SK-N-SH treated with all-trans-retinoic acid at 6 μM for 48 hours (cell line): ENCODE measurements around the gene RBM7.

Experiments used
- ATAC-seq: fragments of 200-7000 bp; cut with Tn5 transposase; 3 replicates; pipeline ENCODE4 v1.9.1; 2020; ENCODE audit warnings: mild to moderate bottlenecking, moderate library complexity
- ARNTL ChIP-seq: fragments of 450-650 bp; formaldehyde crosslinking; IDR thresholded peaks from 2 replicates; pipeline ENCODE4 v1.5.0; 2020; ENCODE audit warnings: low read depth, mild to moderate bottlenecking, moderate library complexity, borderline replicate concordance
- BACH2 ChIP-seq: fragments of 250-450 bp; sonication (Bioruptor Pico); IDR thresholded peaks from 2 replicates; pipeline ENCODE4 v1.9.0; 2021; ENCODE audit warnings: mild to moderate bottlenecking, borderline replicate concordance
- CSDC2 ChIP-seq: fragments of 250-450 bp; sonication (Bioruptor Pico); IDR thresholded peaks from 2 replicates; pipeline ENCODE4 v1.5.0; 2020; ENCODE audit warnings: mild to moderate bottlenecking, moderate library complexity
- ESRRG ChIP-seq: fragments of 250-450 bp; sonication (Bioruptor Pico); IDR thresholded peaks from 2 replicates; pipeline ENCODE4 v1.6.1; 2021; ENCODE audit warnings: mild to moderate bottlenecking
- GLIS3 ChIP-seq: fragments of 250-450 bp; sonication (Bioruptor Pico); IDR thresholded peaks from 2 replicates; pipeline ENCODE4 v1.5.0; 2020; ENCODE audit warnings: mild to moderate bottlenecking, moderate library complexity
- ISL1 ChIP-seq: fragments of 250-450 bp; sonication (Bioruptor Pico); IDR thresholded peaks from 2 replicates; pipeline ENCODE4 v2.1.2; 2022; ENCODE audit warnings: mild to moderate bottlenecking, moderate library complexity
- PPARA ChIP-seq: fragments of 250-450 bp; sonication (Bioruptor Pico); IDR thresholded peaks from 2 replicates; pipeline ENCODE4 v1.5.0; 2020; ENCODE audit warnings: mild to moderate bottlenecking, borderline replicate concordance
- RARB ChIP-seq: fragments of 250-450 bp; sonication (Bioruptor Pico); IDR thresholded peaks from 2 replicates; pipeline ENCODE4 v1.8.0; 2021; ENCODE audit warnings: mild to moderate bottlenecking, moderate library complexity
- TCF4 ChIP-seq: fragments of 250-450 bp; sonication (Bioruptor Pico); IDR thresholded peaks from 2 replicates; pipeline ENCODE4 v1.8.0; 2021; ENCODE audit warnings: mild to moderate bottlenecking, moderate library complexity, borderline replicate concordance
- TOX ChIP-seq: fragments of 250-450 bp; sonication (Bioruptor Pico); IDR thresholded peaks from 2 replicates; pipeline ENCODE4 v1.8.0; 2021; ENCODE audit warnings: mild to moderate bottlenecking, moderate library complexity, borderline replicate concordance
- ZC3H10 ChIP-seq: fragments of 250-450 bp; sonication (Bioruptor Pico); IDR thresholded peaks from 2 replicates; pipeline ENCODE4 v1.5.1; 2021; ENCODE audit warnings: mild to moderate bottlenecking, moderate library complexity
- ZFP3 ChIP-seq: fragments of 250-450 bp; sonication (Bioruptor Pico); IDR thresholded peaks from 2 replicates; pipeline ENCODE4 v1.5.0; 2020; ENCODE audit warnings: mild to moderate bottlenecking, moderate library complexity
- ZNF565 ChIP-seq: fragments of 450-650 bp; formaldehyde crosslinking; conservative IDR thresholded peaks from 2 replicates; pipeline ENCODE4 v1.5.0; 2020; ENCODE audit warnings: low read depth, mild to moderate bottlenecking, moderate library complexity
- ZNF8 ChIP-seq: fragments of 450-650 bp; formaldehyde crosslinking; IDR thresholded peaks from 2 replicates; pipeline ENCODE4 v1.5.0; 2020; ENCODE audit warnings: mild to moderate bottlenecking, moderate library complexity
- TF ChIP-seq, protein P1 (sequence below): fragments of 250-450 bp; sonication (Bioruptor Pico); IDR thresholded peaks from 2 replicates; pipeline ENCODE4 v1.5.1; 2021; ENCODE audit warnings: mild to moderate bottlenecking, moderate library complexity
- TF ChIP-seq, protein P2 (sequence below): fragments of 250-450 bp; sonication (Bioruptor Pico); IDR thresholded peaks from 2 replicates; pipeline ENCODE4 v1.5.0; 2020; ENCODE audit warnings: mild to moderate bottlenecking, moderate library complexity
- TF ChIP-seq, protein P3 (sequence below): fragments of 250-450 bp; sonication (Bioruptor Pico); IDR thresholded peaks from 2 replicates; pipeline ENCODE4 v1.8.0; 2021; ENCODE audit warnings: low read depth, mild to moderate bottlenecking, moderate library complexity, borderline replicate concordance
- TF ChIP-seq, protein P4 (sequence below): fragments of 250-450 bp; sonication (Bioruptor Pico); IDR thresholded peaks from 2 replicates; pipeline ENCODE4 v1.8.0; 2020; ENCODE audit warnings: mild to moderate bottlenecking, moderate library complexity, borderline replicate concordance
- TF ChIP-seq, protein P5 (sequence below): fragments of 250-450 bp; sonication (Bioruptor Pico); IDR thresholded peaks from 2 replicates; pipeline ENCODE4 v1.5.1; 2020; ENCODE audit warnings: low read depth, mild to moderate bottlenecking, moderate library complexity

Gene RBM7

DNA sequence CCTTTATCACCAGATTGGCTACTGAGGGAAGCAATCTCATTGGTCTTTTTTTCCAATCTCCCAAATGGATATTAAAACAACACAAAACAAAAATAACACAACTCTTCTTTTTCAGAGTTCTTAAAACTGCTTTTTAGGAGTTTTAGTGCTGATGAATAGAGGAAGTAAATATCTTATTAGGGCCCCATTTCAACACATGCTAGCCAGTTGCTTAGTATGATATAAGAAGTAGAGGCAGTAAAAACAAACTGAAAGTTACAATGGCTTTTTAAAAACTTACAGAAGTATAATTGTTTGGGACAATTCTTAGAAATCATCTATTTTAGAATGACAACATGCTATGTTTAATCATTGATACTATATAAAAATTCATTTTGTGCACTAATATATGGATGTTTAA lies 3.5 kb upstream of the RBM7 start:
- ATAC-seq = no peak
- TF ChIP-seq CSDC2 = no peak
- TF ChIP-seq RARB (CRISPR knock-in tag) = no peak
- TF ChIP-seq ZNF8 (CRISPR knock-in tag) = no peak
- TF ChIP-seq ZFP3 (CRISPR knock-in tag) = no peak
- no peak for TF ChIP-seq ARNTL (CRISPR knock-in tag)
- TF ChIP-seq, protein P1, sequence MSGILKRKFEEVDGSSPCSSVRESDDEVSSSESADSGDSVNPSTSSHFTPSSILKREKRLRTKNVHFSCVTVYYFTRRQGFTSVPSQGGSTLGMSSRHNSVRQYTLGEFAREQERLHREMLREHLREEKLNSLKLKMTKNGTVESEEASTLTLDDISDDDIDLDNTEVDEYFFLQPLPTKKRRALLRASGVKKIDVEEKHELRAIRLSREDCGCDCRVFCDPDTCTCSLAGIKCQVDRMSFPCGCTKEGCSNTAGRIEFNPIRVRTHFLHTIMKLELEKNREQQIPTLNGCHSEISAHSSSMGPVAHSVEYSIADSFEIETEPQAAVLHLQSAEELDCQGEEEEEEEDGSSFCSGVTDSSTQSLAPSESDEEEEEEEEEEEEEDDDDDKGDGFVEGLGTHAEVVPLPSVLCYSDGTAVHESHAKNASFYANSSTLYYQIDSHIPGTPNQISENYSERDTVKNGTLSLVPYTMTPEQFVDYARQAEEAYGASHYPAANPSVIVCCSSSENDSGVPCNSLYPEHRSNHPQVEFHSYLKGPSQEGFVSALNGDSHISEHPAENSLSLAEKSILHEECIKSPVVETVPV (CRISPR knock-in tag) = no peak
- TF ChIP-seq, protein P2, sequence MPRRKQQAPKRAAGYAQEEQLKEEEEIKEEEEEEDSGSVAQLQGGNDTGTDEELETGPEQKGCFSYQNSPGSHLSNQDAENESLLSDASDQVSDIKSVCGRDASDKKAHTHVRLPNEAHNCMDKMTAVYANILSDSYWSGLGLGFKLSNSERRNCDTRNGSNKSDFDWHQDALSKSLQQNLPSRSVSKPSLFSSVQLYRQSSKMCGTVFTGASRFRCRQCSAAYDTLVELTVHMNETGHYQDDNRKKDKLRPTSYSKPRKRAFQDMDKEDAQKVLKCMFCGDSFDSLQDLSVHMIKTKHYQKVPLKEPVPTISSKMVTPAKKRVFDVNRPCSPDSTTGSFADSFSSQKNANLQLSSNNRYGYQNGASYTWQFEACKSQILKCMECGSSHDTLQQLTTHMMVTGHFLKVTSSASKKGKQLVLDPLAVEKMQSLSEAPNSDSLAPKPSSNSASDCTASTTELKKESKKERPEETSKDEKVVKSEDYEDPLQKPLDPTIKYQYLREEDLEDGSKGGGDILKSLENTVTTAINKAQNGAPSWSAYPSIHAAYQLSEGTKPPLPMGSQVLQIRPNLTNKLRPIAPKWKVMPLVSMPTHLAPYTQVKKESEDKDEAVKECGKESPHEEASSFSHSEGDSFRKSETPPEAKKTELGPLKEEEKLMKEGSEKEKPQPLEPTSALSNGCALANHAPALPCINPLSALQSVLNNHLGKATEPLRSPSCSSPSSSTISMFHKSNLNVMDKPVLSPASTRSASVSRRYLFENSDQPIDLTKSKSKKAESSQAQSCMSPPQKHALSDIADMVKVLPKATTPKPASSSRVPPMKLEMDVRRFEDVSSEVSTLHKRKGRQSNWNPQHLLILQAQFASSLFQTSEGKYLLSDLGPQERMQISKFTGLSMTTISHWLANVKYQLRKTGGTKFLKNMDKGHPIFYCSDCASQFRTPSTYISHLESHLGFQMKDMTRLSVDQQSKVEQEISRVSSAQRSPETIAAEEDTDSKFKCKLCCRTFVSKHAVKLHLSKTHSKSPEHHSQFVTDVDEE (CRISPR knock-in tag) = no peak
- TF ChIP-seq, protein P3, sequence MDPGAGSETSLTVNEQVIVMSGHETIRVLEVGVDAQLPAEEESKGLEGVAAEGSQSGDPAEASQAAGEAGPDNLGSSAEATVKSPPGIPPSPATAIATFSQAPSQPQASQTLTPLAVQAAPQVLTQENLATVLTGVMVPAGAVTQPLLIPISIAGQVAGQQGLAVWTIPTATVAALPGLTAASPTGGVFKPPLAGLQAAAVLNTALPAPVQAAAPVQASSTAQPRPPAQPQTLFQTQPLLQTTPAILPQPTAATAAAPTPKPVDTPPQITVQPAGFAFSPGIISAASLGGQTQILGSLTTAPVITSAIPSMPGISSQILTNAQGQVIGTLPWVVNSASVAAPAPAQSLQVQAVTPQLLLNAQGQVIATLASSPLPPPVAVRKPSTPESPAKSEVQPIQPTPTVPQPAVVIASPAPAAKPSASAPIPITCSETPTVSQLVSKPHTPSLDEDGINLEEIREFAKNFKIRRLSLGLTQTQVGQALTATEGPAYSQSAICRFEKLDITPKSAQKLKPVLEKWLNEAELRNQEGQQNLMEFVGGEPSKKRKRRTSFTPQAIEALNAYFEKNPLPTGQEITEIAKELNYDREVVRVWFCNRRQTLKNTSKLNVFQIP (CRISPR knock-in tag) = no peak
- TF ChIP-seq ISL1 = no peak
- no peak for TF ChIP-seq TOX (CRISPR knock-in tag)
- TF ChIP-seq, protein P4, sequence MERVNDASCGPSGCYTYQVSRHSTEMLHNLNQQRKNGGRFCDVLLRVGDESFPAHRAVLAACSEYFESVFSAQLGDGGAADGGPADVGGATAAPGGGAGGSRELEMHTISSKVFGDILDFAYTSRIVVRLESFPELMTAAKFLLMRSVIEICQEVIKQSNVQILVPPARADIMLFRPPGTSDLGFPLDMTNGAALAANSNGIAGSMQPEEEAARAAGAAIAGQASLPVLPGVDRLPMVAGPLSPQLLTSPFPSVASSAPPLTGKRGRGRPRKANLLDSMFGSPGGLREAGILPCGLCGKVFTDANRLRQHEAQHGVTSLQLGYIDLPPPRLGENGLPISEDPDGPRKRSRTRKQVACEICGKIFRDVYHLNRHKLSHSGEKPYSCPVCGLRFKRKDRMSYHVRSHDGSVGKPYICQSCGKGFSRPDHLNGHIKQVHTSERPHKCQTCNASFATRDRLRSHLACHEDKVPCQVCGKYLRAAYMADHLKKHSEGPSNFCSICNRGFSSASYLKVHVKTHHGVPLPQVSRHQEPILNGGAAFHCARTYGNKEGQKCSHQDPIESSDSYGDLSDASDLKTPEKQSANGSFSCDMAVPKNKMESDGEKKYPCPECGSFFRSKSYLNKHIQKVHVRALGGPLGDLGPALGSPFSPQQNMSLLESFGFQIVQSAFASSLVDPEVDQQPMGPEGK (CRISPR knock-in tag) = no peak
- TF ChIP-seq ZNF565 = no peak
- no peak for TF ChIP-seq GLIS3
- TF ChIP-seq ZC3H10 (CRISPR knock-in tag) = no peak
- TF ChIP-seq BACH2 (CRISPR knock-in tag) = no peak
- TF ChIP-seq ESRRG (CRISPR knock-in tag) = no peak
- no peak for TF ChIP-seq PPARA (CRISPR knock-in tag)
- TF ChIP-seq, protein P5, sequence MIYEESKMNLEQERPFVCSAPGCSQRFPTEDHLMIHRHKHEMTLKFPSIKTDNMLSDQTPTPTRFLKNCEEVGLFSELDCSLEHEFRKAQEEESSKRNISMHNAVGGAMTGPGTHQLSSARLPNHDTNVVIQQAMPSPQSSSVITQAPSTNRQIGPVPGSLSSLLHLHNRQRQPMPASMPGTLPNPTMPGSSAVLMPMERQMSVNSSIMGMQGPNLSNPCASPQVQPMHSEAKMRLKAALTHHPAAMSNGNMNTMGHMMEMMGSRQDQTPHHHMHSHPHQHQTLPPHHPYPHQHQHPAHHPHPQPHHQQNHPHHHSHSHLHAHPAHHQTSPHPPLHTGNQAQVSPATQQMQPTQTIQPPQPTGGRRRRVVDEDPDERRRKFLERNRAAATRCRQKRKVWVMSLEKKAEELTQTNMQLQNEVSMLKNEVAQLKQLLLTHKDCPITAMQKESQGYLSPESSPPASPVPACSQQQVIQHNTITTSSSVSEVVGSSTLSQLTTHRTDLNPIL = no peak
- TF ChIP-seq, all 23 proteins: peak for 0

DNA sequence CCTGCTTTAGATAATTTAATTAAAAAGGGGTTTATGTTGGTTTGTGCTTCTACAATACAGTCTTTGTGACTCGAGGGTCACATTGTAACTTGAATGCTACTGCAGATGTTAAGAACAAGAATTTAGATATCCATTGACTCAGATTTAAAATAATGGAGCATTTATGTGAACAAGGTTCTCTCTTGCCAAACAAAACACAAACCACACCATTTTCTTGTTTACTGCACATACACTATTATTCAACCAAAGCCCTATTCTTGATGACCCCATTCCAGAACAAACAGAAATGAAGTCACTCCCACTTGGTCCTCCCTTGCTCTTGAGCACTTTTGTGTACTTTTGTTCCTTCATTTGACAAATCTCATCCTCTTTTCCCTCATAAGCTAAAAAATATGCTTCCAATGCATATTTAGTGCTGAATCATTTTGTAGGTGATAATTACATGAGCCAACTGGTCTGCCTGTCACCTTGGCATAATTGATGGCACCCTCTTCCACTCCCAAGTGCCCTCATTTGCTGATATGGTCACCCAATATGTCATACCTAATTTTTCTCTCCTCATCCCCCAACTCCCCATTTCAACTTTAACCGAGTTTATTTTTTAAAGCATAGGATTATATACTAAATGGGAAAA lies 3.0 kb upstream of the RBM7 start:
- ATAC-seq = no peak
- no peak for TF ChIP-seq ZNF8 (CRISPR knock-in tag)
- TF ChIP-seq PPARA (CRISPR knock-in tag) = no peak
- TF ChIP-seq, protein P4 (CRISPR knock-in tag) = no peak
- TF ChIP-seq, protein P3 (CRISPR knock-in tag) = no peak
- TF ChIP-seq RARB (CRISPR knock-in tag) = no peak
- no peak for TF ChIP-seq TCF4 (CRISPR knock-in tag)
- TF ChIP-seq, all 23 proteins: peak for 0
